H1 (cell line): ENCODE measurements around the gene MDK. TPM values are rescaled to one million over a fixed set of nuclear protein-coding genes. Genes with fewer than 3 reads are reported as not detected.

ENCODE experiments used
- BACH1 ChIP-seq: IDR thresholded peaks from 2 replicates; pipeline ENCODE4 v1.6.1; 2012; ENCODE audit warnings: low read length, improper control_type of control experiment
- CEBPB ChIP-seq: IDR thresholded peaks from 2 replicates; pipeline ENCODE4 v1.6.1; 2012; ENCODE audit warnings: low read depth, low read length
- CTBP2 ChIP-seq: IDR thresholded peaks from 2 replicates; pipeline ENCODE4 v1.7.0; 2011; ENCODE audit warnings: borderline replicate concordance, mild to moderate bottlenecking, moderate library complexity, mixed read lengths, low read length; ENCODE audit not compliant: insufficient read depth, insufficient read length
- HDAC6 ChIP-seq: IDR thresholded peaks from one replicate; pipeline ENCODE4 v1.7.1; 2012; ENCODE audit warnings: low read depth, mild to moderate bottlenecking, inconsistent platforms, low read length, moderate library complexity
- KDM5A ChIP-seq: fragments of 200-600 bp; IDR thresholded peaks from 2 replicates; pipeline ENCODE4 v1.7.1; 2012; ENCODE audit warnings: mild to moderate bottlenecking, low read length, inconsistent platforms, mixed read lengths
- NRF1 ChIP-seq: IDR thresholded peaks from 2 replicates; pipeline ENCODE4 v1.6.1; 2011; ENCODE audit warnings: mild to moderate bottlenecking, low read depth, low read length, improper control_type of control experiment
- RXRA ChIP-seq: IDR thresholded peaks from 2 replicates; pipeline ENCODE4 v1.6.1; 2011; ENCODE audit warnings: low read depth, mild to moderate bottlenecking, low read length, moderate library complexity; ENCODE audit not compliant: insufficient read depth
- SAP30 ChIP-seq: fragments of 300-600 bp; sonication (generic); IDR thresholded peaks from 2 replicates; pipeline ENCODE4 v1.7.1; 2012; ENCODE audit warnings: low read length, moderate library complexity, mild to moderate bottlenecking, inconsistent platforms; ENCODE audit not compliant: insufficient read depth, insufficient replicate concordance
- SP1 ChIP-seq: IDR thresholded peaks from 2 replicates; pipeline ENCODE4 v1.6.1; 2011; ENCODE audit warnings: low read depth, low read length
- TCF12 ChIP-seq: IDR thresholded peaks from 2 replicates; pipeline ENCODE4 v1.6.1; 2011; ENCODE audit warnings: low read depth, mild to moderate bottlenecking, low read length
- YY1 ChIP-seq: IDR thresholded peaks from 2 replicates; pipeline ENCODE4 v1.6.1; 2011; ENCODE audit warnings: low read depth, mild to moderate bottlenecking, low read length
- ZNF274 ChIP-seq: IDR thresholded peaks from 2 replicates; pipeline ENCODE4 v1.7.0; 2012; ENCODE audit warnings: low read length, borderline replicate concordance; ENCODE audit errors: extremely low read depth
- polyA plus RNA-seq, 7 experiments: library from polyadenylated mRNA; depleted of rRNA in 3 of 7; stranded (reverse) in 5 of 7; unstranded in 2 of 7; fragments of >200 nt in 5 of 7; fragments of 200-250 nt in 2 of 7; gene quantifications; 1 replicate in 5 of 7; 2 replicates in 1 of 7; 4 replicates in 1 of 7; pipeline versions ENCODE4 v1.2.1 to v1.2.3, GENCODE V29; 2011 to 2013; ENCODE audit warnings: missing spikeins in 2 of 7, mixed read lengths in 2 of 7
- total RNA-seq: library from RNA; stranded (reverse); fragmentation: NEBNext Ultra II Directional; extraction: Animal tissue kit (Norgen Biotek cat#: 25700); gene quantifications from 2 replicates; pipeline ENCODE4 v1.2.1, GENCODE V29; 2021
- TF ChIP-seq, protein P1 (sequence below), 3 experiments: IDR thresholded peaks; 1 replicate in 2 of 3; 2 replicates in 1 of 3; pipeline versions ENCODE4 v1.5.1 to v1.6.1; 2011; ENCODE audit warnings: low read length in 3 of 3, mild to moderate bottlenecking in 3 of 3, inconsistent platforms in 2 of 3, low read depth in 1 of 3, moderate library complexity in 1 of 3; ENCODE audit not compliant: insufficient read depth in 1 of 3; ENCODE audit errors: control extremely low read depth in 1 of 3
- TF ChIP-seq, protein P2 (sequence below): IDR thresholded peaks from 2 replicates; pipeline ENCODE4 v1.6.1; 2012; ENCODE audit warnings: inconsistent platforms
- TF ChIP-seq, protein P3 (sequence below): IDR thresholded peaks from 2 replicates; pipeline ENCODE4 v1.6.1; 2011; ENCODE audit warnings: low read depth, mild to moderate bottlenecking, low read length; ENCODE audit not compliant: insufficient read depth
- TF ChIP-seq, protein P4 (sequence below): IDR thresholded peaks from 2 replicates; pipeline ENCODE4 v1.6.1; 2011; ENCODE audit warnings: low read length, improper control_type of control experiment
- TF ChIP-seq, protein P5 (sequence below): IDR thresholded peaks from 2 replicates; pipeline ENCODE4 v1.6.1; 2012; ENCODE audit warnings: low read length, inconsistent platforms

MDK gene
- total and polyA plus RNA-seq, 2 of the 8 experiments (the other 6 are each of a cell fraction or from before 2014, with no cell fraction given), result 309 to 606 TPM

DNA sequence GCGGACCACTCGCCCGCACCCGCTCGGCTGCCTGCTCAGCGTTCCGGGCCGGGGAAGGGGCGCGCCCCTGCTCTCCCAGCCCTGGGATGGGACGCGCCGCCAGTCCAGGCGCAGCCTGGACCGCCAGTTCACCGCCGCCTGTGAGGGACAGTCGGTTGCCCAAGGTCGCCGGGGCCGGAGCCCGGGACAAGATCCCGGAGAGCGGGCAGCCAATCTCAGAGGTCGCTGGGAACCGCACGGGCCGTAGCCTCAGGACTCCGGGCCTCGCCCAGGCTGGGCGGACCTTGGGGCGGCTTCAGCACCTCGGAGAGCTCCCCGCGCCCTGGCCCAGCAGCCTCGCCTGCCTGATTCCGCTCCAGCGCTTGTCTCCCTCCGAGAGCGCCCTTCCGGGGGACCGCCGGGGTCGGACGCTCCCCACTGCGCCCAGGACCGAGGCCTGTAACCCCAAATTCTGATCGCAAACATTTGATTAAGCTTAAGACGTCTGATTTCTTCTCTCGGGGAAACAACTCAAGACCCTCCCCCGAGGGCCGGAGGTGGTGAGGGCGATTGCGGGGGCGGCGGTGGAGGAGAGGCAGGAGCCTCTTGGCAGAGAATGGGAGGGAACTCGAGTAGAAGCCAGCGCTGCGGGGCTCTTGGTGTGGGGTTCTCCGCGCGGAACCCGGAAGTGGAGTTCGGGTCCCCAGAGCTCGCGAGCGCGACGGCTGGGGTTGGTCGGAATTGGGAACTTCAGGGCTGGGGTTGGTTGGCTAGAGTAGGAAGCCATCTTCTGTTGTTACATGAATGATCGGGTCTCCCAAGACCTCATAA, 11.2 kb downstream of the MDK start (continued):
- TF ChIP-seq, protein P1, sequence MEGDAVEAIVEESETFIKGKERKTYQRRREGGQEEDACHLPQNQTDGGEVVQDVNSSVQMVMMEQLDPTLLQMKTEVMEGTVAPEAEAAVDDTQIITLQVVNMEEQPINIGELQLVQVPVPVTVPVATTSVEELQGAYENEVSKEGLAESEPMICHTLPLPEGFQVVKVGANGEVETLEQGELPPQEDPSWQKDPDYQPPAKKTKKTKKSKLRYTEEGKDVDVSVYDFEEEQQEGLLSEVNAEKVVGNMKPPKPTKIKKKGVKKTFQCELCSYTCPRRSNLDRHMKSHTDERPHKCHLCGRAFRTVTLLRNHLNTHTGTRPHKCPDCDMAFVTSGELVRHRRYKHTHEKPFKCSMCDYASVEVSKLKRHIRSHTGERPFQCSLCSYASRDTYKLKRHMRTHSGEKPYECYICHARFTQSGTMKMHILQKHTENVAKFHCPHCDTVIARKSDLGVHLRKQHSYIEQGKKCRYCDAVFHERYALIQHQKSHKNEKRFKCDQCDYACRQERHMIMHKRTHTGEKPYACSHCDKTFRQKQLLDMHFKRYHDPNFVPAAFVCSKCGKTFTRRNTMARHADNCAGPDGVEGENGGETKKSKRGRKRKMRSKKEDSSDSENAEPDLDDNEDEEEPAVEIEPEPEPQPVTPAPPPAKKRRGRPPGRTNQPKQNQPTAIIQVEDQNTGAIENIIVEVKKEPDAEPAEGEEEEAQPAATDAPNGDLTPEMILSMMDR (IDR thresholded peaks at IDR 0.05; ENCODE audit: control extremely low read depth in 1 of 3, insufficient read depth in 1 of 3, low read depth in 1 of 3, low read length in 3 of 3), result 0 out of 4 replicates have a peak, but pooled peaks of 1 of the 3 experiments have one; percentile 3
- no peak for TF ChIP-seq RXRA
- 0 out of 2 replicates have a peak, but pooled peaks have one; percentile 11 for TF ChIP-seq SP1
- TF ChIP-seq, protein P2, sequence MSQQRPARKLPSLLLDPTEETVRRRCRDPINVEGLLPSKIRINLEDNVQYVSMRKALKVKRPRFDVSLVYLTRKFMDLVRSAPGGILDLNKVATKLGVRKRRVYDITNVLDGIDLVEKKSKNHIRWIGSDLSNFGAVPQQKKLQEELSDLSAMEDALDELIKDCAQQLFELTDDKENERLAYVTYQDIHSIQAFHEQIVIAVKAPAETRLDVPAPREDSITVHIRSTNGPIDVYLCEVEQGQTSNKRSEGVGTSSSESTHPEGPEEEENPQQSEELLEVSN, result no peak
- TF ChIP-seq ZNF274, result no peak
- no peak for TF ChIP-seq YY1
- TF ChIP-seq BACH1, result no peak
- no peak for TF ChIP-seq CEBPB
- TF ChIP-seq HDAC6, result no peak
- TF ChIP-seq, protein P3, sequence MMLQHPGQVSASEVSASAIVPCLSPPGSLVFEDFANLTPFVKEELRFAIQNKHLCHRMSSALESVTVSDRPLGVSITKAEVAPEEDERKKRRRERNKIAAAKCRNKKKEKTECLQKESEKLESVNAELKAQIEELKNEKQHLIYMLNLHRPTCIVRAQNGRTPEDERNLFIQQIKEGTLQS, result no peak
- peak; percentile 26 for TF ChIP-seq SAP30
- no peak for TF ChIP-seq NRF1
- TF ChIP-seq KDM5A, result no peak
- TF ChIP-seq, protein P4, sequence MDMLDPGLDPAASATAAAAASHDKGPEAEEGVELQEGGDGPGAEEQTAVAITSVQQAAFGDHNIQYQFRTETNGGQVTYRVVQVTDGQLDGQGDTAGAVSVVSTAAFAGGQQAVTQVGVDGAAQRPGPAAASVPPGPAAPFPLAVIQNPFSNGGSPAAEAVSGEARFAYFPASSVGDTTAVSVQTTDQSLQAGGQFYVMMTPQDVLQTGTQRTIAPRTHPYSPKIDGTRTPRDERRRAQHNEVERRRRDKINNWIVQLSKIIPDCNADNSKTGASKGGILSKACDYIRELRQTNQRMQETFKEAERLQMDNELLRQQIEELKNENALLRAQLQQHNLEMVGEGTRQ, result no peak
- TF ChIP-seq CTBP2, result no peak
- TF ChIP-seq, protein P5, sequence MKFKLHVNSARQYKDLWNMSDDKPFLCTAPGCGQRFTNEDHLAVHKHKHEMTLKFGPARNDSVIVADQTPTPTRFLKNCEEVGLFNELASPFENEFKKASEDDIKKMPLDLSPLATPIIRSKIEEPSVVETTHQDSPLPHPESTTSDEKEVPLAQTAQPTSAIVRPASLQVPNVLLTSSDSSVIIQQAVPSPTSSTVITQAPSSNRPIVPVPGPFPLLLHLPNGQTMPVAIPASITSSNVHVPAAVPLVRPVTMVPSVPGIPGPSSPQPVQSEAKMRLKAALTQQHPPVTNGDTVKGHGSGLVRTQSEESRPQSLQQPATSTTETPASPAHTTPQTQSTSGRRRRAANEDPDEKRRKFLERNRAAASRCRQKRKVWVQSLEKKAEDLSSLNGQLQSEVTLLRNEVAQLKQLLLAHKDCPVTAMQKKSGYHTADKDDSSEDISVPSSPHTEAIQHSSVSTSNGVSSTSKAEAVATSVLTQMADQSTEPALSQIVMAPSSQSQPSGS, result no peak
- TF ChIP-seq TCF12, result no peak
- TF ChIP-seq, all 59 proteins: peak for 15
